Measurements from ENCODE around the gene SMCP. TPM values are rescaled to one million over a fixed set of nuclear protein-coding genes. Genes with fewer than 3 reads are reported as not detected.

Gene SMCP
- total RNA-seq, 2 donors from 2014 or later: not detected

DNA sequence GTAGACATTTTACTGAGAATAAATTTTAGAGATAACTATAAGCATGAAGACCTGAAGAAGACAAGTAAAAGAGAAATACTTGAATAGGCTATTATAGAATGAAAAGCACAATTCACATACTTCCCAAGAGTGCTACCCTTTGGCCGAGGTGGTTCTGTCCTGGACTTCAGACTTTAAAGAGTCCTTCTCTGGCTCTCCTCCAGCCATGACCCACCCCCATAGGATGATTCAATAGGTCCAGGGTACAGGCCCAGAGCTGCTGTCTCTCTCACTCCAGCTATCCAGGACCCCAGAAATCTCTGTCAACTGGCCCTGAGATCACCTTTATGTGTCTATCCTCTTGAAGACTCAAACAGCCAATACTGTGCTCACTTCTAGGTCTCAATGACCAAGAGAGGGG lies 1.3 kb upstream of the SMCP start:
- Mint-ChIP-seq H3K36me3 (no peaks in the 10 kb centered on the region), H3K27me3 (peaks cover 22 to 28% of the 10 kb centered on the region in 2 donors), H3K27ac (no peak overlapping the region), H3K4me3 (no peak overlapping the region), H3K4me1 (ENCODE audit: low read depth in 2 of 2) (no peaks in the 10 kb centered on the region), H3K9me3 (no peaks in the 10 kb centered on the region)
- DNase-seq (ENCODE audit: low spot score): no peak
- ATAC-seq: no peak

- H3K36me3 Mint-ChIP-seq: no peaks in the 10 kb centered on the region
- no peak for ATAC-seq
- DNase-seq (ENCODE audit: low spot score): no peak
- no peak overlapping the region for H3K4me3 Mint-ChIP-seq
- no peak overlapping the region for H3K27ac Mint-ChIP-seq
- H3K27me3 Mint-ChIP-seq: peaks cover 25 to 27% of the 10 kb centered on the region in 2 donors
- no peaks in the 10 kb centered on the region for H3K9me3 Mint-ChIP-seq
- no peaks in the 10 kb centered on the region for H3K4me1 Mint-ChIP-seq (ENCODE audit: low read depth in 2 of 2)
These were observed 1.6 kb downstream of the SMCP start for GRCh38 chr1:152879559-152880198.

DNA sequence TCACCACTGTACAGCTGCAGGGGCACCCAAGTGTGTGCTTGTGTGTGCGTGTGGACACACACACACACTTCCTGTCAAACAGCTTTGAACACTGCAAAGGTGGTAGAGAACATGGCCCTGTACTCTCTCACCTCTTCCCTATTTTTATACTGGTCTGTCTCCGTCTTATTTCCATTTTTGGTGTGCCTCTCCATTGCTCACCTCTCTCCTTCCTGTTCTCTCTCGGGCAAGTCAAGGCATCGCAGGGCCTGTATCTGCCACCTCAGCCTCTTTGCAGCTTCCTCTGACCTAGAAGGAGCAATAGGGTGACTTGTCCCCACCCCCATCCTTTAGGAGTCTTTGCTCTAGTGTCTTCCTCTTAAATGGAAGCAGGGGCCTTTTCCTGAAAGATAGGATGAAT lies 2.2 kb downstream of the SMCP start:
- Mint-ChIP-seq H3K36me3 (no peaks in the 10 kb centered on the region), H3K27ac (no peak overlapping the region), H3K27me3 (peaks cover 21% of the 10 kb centered on the region in 2 donors), H3K9me3 (no peaks in the 10 kb centered on the region), H3K4me1 (ENCODE audit: low read depth in 2 of 2) (no peaks in the 10 kb centered on the region), H3K4me3 (no peak overlapping the region)
- DNase-seq (ENCODE audit: low spot score) (no peak), ATAC-seq (no peak)

- H3K9me3 Mint-ChIP-seq: no peaks in the 10 kb centered on the region
- no peak for DNase-seq (ENCODE audit: low spot score)
- no peak overlapping the region for H3K4me3 Mint-ChIP-seq
- no peak overlapping the region for H3K27ac Mint-ChIP-seq
- peaks cover 16 to 24% of the 10 kb centered on the region in 2 donors for H3K27me3 Mint-ChIP-seq
- no peaks in the 10 kb centered on the region for H3K4me1 Mint-ChIP-seq (ENCODE audit: low read depth in 2 of 2)
- ATAC-seq: no peak
- H3K36me3 Mint-ChIP-seq: no peaks in the 10 kb centered on the region
These were observed 2.8 kb downstream of the SMCP start for GRCh38 chr1:152880907-152881306.

DNA sequence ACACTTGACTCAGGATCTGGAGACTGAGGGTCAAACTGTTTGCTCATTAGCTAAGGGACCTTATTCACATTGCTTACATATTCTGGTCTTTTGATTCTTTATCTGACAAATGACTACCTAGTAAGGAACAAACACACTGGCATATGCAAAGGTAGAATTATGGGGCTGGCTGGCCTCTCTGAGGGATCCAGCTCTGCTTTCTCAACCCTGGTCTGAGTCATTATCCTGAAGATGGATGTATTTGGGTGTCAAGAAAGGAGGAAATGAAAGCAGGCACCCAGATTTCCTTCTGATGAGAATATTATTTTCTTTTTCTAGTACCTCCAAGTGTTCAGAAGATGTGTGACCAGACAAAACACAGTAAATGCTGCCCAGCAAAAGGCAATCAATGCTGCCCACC lies 6.0 kb downstream of the SMCP start:
- H3K4me3 Mint-ChIP-seq: no peak overlapping the region
- no peak overlapping the region for H3K27ac Mint-ChIP-seq
- peaks cover 8 to 15% of the 10 kb centered on the region in 2 donors for H3K27me3 Mint-ChIP-seq
- no peak for ATAC-seq
- no peaks in the 10 kb centered on the region for H3K4me1 Mint-ChIP-seq (ENCODE audit: low read depth in 2 of 2)
- DNase-seq (ENCODE audit: low spot score): no peak
- H3K9me3 Mint-ChIP-seq: no peaks in the 10 kb centered on the region
- no peaks in the 10 kb centered on the region for H3K36me3 Mint-ChIP-seq

DNA sequence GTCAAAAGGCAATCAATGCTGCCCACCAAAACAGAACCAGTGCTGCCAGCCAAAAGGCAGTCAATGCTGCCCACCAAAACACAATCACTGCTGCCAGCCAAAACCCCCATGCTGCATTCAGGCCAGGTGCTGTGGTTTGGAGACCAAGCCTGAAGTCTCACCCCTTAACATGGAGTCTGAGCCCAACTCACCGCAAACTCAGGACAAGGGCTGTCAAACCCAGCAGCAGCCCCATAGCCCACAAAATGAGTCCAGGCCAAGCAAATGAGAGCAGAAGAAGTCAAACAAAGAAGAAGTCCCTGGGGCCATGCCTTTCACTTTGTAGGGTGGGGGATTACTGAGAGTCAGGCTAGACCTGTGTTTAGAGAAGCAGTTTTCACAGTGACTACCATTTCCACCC lies 6.4 kb downstream of the SMCP start:
- no peak overlapping the region for H3K27ac Mint-ChIP-seq
- no peaks in the 10 kb centered on the region for H3K4me1 Mint-ChIP-seq (ENCODE audit: low read depth in 2 of 2)
- DNase-seq (ENCODE audit: low spot score) (no peak), ATAC-seq (no peak)
- H3K36me3 Mint-ChIP-seq: no peaks in the 10 kb centered on the region
- no peaks in the 10 kb centered on the region for H3K9me3 Mint-ChIP-seq
- H3K27me3 Mint-ChIP-seq: peaks cover 9 to 15% of the 10 kb centered on the region in 2 donors
- H3K4me3 Mint-ChIP-seq: no peak overlapping the region

- DNase-seq (ENCODE audit: low spot score): no peak
- H3K4me1 Mint-ChIP-seq (ENCODE audit: low read depth in 2 of 2): no peaks in the 10 kb centered on the region
- H3K4me3 Mint-ChIP-seq: no peak overlapping the region
- H3K27me3 Mint-ChIP-seq: peaks cover 14 to 17% of the 10 kb centered on the region in 2 donors
- H3K27ac Mint-ChIP-seq: no peak overlapping the region
- H3K36me3 Mint-ChIP-seq: no peaks in the 10 kb centered on the region
- H3K9me3 Mint-ChIP-seq: no peaks in the 10 kb centered on the region
- no peak for ATAC-seq
These were observed 7.0 kb downstream of the SMCP start for GRCh38 chr1:152884966-152885624.

DNA sequence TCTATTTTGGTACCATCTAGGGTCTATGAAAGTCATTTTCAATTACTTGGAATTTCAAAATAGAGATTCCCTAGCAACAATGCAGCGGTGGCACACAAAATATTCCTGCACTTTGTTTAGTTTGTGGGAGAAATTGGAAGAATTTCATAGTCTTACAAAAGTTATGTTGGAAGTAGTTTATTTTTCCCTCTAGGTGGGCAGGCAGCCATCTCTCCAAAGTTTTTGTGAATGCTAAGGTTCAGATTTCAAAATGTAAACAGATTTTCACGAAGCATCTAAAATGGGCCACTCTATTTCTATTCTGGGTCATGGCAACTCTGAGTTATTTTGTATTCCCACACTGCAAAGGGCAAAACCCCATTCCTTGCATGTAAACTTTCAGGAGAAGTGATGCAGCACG lies 8.0 kb downstream of the SMCP start:
- H3K36me3 Mint-ChIP-seq: no peaks in the 10 kb centered on the region

GRCh38 chr1:152886758-152887409 lies 8.8 kb downstream of the SMCP start:
- no peak overlapping the region for H3K4me3 Mint-ChIP-seq
- H3K4me1 Mint-ChIP-seq (ENCODE audit: low read depth in 2 of 2): no peaks in the 10 kb centered on the region
- DNase-seq (ENCODE audit: low spot score) (no peak), ATAC-seq (peak; percentile 46 to 53)
- H3K9me3 Mint-ChIP-seq: no peaks in the 10 kb centered on the region
- H3K36me3 Mint-ChIP-seq: no peaks in the 10 kb centered on the region
- no peak overlapping the region for H3K27ac Mint-ChIP-seq
- peaks cover 20% of the 10 kb centered on the region in 2 donors for H3K27me3 Mint-ChIP-seq

More for the DNA sequence above, 8.0 kb downstream of the SMCP start:
- DNase-seq (ENCODE audit: low spot score): no peak
- ATAC-seq: no peak
- Mint-ChIP-seq H3K4me3 (no peak overlapping the region), H3K27ac (no peak overlapping the region), H3K4me1 (ENCODE audit: low read depth in 2 of 2) (no peaks in the 10 kb centered on the region), H3K27me3 (peaks cover 16 to 20% of the 10 kb centered on the region in 2 donors), H3K9me3 (no peaks in the 10 kb centered on the region)

DNA sequence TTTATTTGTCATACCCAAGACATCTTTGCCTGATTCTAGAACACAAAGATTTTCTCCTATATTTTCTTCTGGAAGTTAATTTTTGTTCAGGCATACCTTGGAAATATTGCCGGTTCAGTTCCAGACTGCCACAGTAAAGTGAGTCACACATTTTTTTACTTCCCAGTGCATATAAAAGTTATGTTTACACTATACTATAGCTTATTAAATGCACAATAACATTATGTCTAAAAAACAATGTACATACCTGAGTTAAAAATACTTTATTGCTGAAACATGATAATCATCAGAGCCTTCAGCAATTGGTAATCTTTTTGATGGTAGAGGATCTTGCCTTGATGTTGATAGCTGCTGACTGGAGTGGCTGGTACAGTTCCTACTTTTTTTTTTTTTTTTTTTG lies 10.0 kb downstream of the SMCP start:
- H3K9me3 Mint-ChIP-seq: no peaks in the 10 kb centered on the region
- peaks cover 22 to 25% of the 10 kb centered on the region in 2 donors for H3K27me3 Mint-ChIP-seq
- DNase-seq (ENCODE audit: low spot score) (no peak), ATAC-seq (no peak)
- no peaks in the 10 kb centered on the region for H3K4me1 Mint-ChIP-seq (ENCODE audit: low read depth in 2 of 2)
- no peaks in the 10 kb centered on the region for H3K36me3 Mint-ChIP-seq
- no peak overlapping the region for H3K4me3 Mint-ChIP-seq
- no peak overlapping the region for H3K27ac Mint-ChIP-seq

GRCh38 chr1:152899027-152899426 lies 20.9 kb downstream of the SMCP start:
- no peak overlapping the region for H3K27ac Mint-ChIP-seq
- ATAC-seq: no peak
- DNase-seq (ENCODE audit: low spot score): no peak
- H3K36me3 Mint-ChIP-seq: no peaks in the 10 kb centered on the region
- no peak overlapping the region for H3K4me3 Mint-ChIP-seq
- peaks cover 40 to 56% of the 10 kb centered on the region in 2 donors for H3K27me3 Mint-ChIP-seq
- H3K9me3 Mint-ChIP-seq: peaks cover 4% of the 10 kb centered on the region
- H3K4me1 Mint-ChIP-seq (ENCODE audit: low read depth in 2 of 2): no peaks in the 10 kb centered on the region

DNA sequence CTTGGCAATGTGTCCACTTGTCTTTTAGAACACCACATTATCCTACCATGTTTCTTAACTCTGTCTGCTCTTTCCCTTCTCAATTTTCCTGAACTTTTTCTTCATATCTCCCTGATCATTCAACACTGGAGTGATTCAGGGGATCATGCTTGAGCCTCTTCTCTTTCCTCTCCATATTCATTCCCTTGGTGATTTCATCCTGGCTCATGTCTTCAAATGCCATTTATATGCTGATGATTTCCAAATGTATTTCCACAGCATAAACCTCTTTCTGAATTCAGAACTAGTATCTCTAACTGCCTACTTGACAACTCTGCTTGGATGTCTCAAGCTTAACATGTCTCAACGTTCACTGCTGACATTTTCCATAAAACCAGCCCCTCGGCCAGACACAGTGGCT lies 21.8 kb downstream of the SMCP start:
- Mint-ChIP-seq H3K27ac (no peak overlapping the region), H3K27me3 (peaks cover 35 to 47% of the 10 kb centered on the region in 2 donors), H3K9me3 (no peaks in the 10 kb centered on the region), H3K36me3 (no peaks in the 10 kb centered on the region), H3K4me3 (no peak overlapping the region), H3K4me1 (ENCODE audit: low read depth in 2 of 2) (no peaks in the 10 kb centered on the region)
- ATAC-seq: no peak
- DNase-seq (ENCODE audit: low spot score): no peak

DNA sequence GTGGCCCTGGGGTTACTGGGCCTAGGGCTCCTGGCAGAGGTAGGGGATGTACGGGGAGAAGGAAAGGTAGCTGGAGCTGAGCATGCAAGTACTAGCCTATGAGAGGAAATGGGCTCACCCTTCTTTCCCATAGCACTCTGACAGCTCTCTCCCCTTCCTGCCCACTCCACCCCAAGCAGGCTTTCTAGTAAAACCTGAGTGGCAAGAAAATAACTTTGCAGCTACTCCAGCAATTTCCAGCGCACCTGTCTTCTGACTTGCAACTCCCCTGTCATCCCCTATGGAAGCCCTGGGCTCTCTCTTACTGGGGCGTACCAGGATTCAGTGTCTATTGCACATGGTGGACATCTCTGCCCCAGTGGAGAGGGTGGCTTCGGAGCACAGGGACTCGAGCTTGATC lies 23.5 kb downstream of the SMCP start:
- Mint-ChIP-seq H3K9me3 (no peaks in the 10 kb centered on the region), H3K4me3 (no peak overlapping the region), H3K27ac (no peak overlapping the region), H3K36me3 (no peaks in the 10 kb centered on the region), H3K27me3 (peaks cover 29 to 40% of the 10 kb centered on the region in 2 donors), H3K4me1 (ENCODE audit: low read depth in 2 of 2) (peaks cover 0 to 5% of the 10 kb centered on the region in 2 donors)
- DNase-seq (ENCODE audit: low spot score) (no peak), ATAC-seq (no peak)

DNA sequence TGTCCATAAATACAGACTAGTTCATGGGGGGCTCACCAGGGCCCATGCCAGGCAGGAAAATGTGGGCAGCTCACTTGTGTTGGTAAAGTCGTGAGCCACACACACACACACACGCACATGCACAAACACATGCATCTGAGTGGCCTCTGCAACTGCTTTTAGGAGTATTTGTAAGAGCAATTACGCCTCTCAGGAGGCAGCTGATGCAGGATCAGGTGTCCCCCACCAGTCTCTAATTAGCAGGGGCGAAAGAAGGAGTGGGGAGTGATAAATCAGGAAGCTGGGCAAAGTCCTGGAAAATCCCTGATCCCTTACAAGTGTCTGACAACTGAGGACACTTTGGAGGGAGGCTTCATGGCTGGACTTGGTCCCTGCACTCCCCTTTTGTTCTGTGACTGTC lies 24.5 kb downstream of the SMCP start:
- H3K27me3 Mint-ChIP-seq: peaks cover 22 to 38% of the 10 kb centered on the region in 2 donors
- H3K36me3 Mint-ChIP-seq: no peaks in the 10 kb centered on the region
- H3K4me1 Mint-ChIP-seq (ENCODE audit: low read depth in 2 of 2): peaks cover 0 to 7% of the 10 kb centered on the region in 2 donors
- H3K4me3 Mint-ChIP-seq: no peak overlapping the region
- DNase-seq (ENCODE audit: low spot score) (no peak), ATAC-seq (no peak)
- no peak overlapping the region for H3K27ac Mint-ChIP-seq
- no peaks in the 10 kb centered on the region for H3K9me3 Mint-ChIP-seq
